AG04450 (cell line): ENCODE data around the gene ITPR1. TPM values are rescaled to one million over a fixed set of nuclear protein-coding genes. Genes with fewer than 3 reads are reported as not detected.

Source experiments
- CTCF ChIA-PET: fragments of 300-600, 350-600 bp; formaldehyde crosslinking; extraction: SDS; loops from one replicate; lab custom pipeline; 2022; ENCODE audit warnings: antibody characterized with exemption, inconsistent platforms; lab: Charles Lee
- POLR2A ChIA-PET: fragments of 350-600 bp; formaldehyde crosslinking; extraction: SDS; loops from one replicate; lab custom pipeline; 2021; ENCODE audit warnings: antibody characterized with exemption, inconsistent platforms; lab: Yijun Ruan, JAX
- DNase-seq: peaks from one replicate; pipeline ENCODE4 v3.0.0-alpha.2; 2011; ENCODE audit warnings: low read depth, low spot score
- H3K27ac ChIP-seq: one replicate; pipeline ENCODE4 v1.5.1; 2012; ENCODE audit warnings: low read depth, low read length, control low read depth
- H3K27me3 ChIP-seq: one replicate; pipeline ENCODE4 v1.6.0; 2012; ENCODE audit warnings: low read length; ENCODE audit not compliant: control insufficient read depth, insufficient read depth
- H3K4me3 ChIP-seq: 2 replicates; pipeline ENCODE4 v1.5.1; 2011; ENCODE audit warnings: mild to moderate bottlenecking, low read depth, low read length, control low read depth
- H3K9me3 ChIP-seq: 2 replicates; pipeline ENCODE4 v1.5.1; 2012; ENCODE audit warnings: low read length; ENCODE audit not compliant: control insufficient read depth, insufficient read depth
- polyA plus RNA-seq: library from polyadenylated mRNA; depleted of rRNA; stranded (reverse); fragments of >200 nt; gene quantifications from 2 replicates; pipeline ENCODE4 v1.2.3, GENCODE V29; 2011
- TF ChIP-seq, protein P1 (sequence below): IDR thresholded peaks from 2 replicates; pipeline ENCODE4 v1.5.1; 2011; ENCODE audit warnings: low read depth, low read length, control low read depth, inconsistent platforms

ITPR1 gene
- polyA plus RNA-seq, 1 experiment, result 7.4 TPM

DNA sequence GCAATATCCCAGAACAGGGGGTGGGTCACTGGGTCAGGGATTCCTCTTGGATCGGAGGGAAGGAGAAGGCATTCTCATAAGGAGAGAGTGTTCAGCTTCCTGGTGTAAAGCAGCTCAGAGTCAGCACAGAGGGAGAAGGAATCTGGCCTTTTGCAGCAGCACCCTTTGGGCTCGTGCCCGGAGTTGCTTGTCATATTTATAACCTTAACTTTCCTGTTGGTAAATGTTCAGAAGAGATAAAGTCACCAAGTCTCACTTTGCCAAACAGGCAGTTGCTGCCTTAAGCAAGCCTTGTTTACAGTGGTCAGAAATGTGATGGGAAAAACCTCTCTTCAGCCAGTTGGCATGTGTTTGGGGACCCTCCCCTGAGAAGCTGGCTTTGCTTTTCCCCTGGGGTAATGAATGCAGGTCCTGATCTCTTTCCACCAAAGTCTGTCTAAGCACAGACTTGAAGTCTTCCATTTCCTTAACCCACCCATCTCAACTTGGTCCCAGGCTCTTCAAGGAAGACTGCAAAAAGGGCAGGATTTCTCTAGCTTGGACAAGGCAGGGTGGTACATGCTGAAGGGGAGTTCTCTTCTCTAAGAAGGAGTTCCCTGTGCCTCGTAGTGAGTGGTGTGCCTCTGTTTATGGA, 279.1 kb downstream of the ITPR1 start:
- CTCF ChIA-PET, result no interaction called here
- peak; percentile 20 for DNase-seq
- POLR2A ChIA-PET, result no interaction called here

DNA sequence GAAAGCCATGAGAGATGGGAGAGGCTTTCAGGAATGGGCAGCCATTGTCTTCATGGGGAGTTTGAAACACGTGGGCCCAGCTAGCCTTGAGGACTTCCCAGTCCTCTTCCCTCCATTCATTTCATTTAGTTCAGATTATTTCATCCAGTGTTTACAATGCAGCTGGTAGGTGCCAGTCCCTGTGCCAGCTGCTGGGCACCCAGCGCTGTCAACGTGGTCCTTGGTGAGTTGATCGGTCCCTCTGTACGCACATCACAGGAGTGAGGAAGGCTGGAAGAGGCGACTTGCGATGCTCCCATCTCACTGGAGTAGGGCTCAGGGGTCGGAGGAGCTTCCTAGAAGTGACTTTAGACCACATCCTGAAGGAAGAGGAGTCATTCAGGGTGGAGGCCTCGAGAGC, 279.7 kb downstream of the ITPR1 start:
- Histone ChIP-seq H3K9me3 (no peaks in the 10 kb centered on the region), H3K27ac (peak overlapping the region; percentile 11), H3K4me3 (no peak overlapping the region), H3K27me3 (no peaks in the 10 kb centered on the region)
- ChIA-PET POLR2A (no interaction called here), CTCF (no interaction called here)
- TF ChIP-seq, protein P1, sequence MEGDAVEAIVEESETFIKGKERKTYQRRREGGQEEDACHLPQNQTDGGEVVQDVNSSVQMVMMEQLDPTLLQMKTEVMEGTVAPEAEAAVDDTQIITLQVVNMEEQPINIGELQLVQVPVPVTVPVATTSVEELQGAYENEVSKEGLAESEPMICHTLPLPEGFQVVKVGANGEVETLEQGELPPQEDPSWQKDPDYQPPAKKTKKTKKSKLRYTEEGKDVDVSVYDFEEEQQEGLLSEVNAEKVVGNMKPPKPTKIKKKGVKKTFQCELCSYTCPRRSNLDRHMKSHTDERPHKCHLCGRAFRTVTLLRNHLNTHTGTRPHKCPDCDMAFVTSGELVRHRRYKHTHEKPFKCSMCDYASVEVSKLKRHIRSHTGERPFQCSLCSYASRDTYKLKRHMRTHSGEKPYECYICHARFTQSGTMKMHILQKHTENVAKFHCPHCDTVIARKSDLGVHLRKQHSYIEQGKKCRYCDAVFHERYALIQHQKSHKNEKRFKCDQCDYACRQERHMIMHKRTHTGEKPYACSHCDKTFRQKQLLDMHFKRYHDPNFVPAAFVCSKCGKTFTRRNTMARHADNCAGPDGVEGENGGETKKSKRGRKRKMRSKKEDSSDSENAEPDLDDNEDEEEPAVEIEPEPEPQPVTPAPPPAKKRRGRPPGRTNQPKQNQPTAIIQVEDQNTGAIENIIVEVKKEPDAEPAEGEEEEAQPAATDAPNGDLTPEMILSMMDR, result no peak
- no peak for DNase-seq

More for the DNA sequence above, 279.1 kb downstream of the ITPR1 start:
- no peaks in the 10 kb centered on the region for H3K27me3 ChIP-seq
- TF ChIP-seq, protein P1, result no peak
- no peaks in the 10 kb centered on the region for H3K9me3 ChIP-seq
- H3K4me3 ChIP-seq, result no peak overlapping the region
- peak overlapping the region; percentile 31 for H3K27ac ChIP-seq

DNA sequence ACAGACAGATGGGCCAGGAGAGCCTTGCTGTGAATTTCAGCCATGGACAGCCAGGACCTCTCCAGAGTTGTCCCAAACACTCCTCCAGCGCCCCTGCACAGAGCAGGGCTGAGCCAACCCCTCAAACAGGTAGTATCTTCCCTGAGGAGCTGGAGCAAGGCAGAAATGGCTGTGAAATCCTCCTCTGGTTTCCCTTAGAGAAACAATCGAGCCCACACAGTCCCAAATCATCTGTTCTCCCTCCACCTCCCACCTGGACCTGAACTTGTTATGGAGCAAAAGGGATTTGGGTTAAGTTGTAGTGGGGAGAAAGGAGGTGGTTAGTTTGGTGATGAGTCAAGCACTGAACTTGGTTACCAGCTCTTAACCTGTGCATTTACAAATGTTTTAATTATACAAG, 280.4 kb downstream of the ITPR1 start:
- ChIA-PET POLR2A (no interaction called here), CTCF (no interaction called here)
- Histone ChIP-seq H3K9me3 (no peaks in the 10 kb centered on the region), H3K27me3 (no peaks in the 10 kb centered on the region), H3K27ac (no peak overlapping the region), H3K4me3 (no peak overlapping the region)
- no peak for DNase-seq
- TF ChIP-seq, protein P1, result no peak

DNA sequence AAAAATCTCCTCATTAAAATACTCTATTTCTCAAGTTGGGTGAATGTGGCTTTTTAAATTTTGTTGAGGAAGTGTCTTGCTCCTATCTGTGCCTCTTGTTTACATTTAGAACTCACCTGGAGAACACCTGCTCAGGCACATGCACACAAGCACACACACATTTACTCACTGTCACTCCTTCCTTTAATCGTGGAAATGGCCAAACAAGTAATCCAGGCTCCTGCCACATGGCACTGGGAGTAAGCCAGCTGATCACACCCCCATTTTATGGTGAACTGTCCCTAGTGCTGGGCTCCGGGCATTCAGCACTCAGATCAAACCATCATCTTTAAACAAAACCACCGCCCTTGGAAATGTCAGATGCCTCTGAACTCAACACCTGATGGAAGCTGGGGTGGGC, 281.4 kb downstream of the ITPR1 start:
- ChIA-PET POLR2A (no interaction called here), CTCF (no interaction called here)
- TF ChIP-seq, protein P1, result no peak
- no peak for DNase-seq
- H3K27me3 ChIP-seq, result no peaks in the 10 kb centered on the region
- no peaks in the 10 kb centered on the region for H3K9me3 ChIP-seq
- H3K4me3 ChIP-seq, result no peak overlapping the region
- H3K27ac ChIP-seq, result no peak overlapping the region

DNA sequence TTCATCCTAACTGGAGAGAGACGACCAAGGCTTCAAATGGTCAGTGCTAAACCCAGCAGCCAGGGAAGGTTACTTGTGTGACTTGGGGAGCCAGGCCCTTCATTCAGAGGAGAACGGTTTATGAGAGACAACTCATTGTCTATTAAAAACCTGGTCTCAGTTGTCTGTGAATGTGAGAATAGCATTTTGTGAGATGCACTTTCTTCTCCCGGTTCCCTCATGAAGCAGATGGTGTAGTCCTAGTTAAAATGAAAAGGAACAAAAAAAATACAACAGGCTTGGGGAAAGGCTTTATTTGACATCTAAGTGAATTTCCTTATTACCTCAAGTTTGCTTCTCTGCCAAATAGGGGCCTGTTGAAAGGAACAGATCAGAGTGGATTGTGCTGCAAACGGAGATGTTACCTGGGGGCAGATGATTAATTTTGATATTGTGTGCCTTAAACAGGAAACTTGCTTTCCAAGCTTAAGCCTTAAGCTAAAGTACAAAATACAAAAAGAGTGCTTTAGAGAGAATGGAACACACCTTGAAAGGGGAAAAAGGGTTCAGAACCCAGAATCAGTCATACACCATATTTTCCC, 283.3 kb downstream of the ITPR1 start:
- no peak for DNase-seq
- ChIA-PET POLR2A (no interaction called here), CTCF (interaction anchor here (0.5 kb wide), 1 partner anchor 208 kb away, joined by 4 read pairs; no protein-coding TSS in a partner anchor)
- TF ChIP-seq, protein P1, result no peak
- Histone ChIP-seq H3K27me3 (no peaks in the 10 kb centered on the region), H3K27ac (no peak overlapping the region), H3K9me3 (no peaks in the 10 kb centered on the region), H3K4me3 (no peak overlapping the region)
